Keratinocyte (primary cell): ENCODE data around the gene TSPOAP1.

Source experiments
- CTCF ChIP-seq, 3 experiments: IDR thresholded peaks in 1 of 3; conservative IDR thresholded peaks in 1 of 3; optimal IDR thresholded peaks in 1 of 3; 2 replicates in 2 of 3; 3 replicates in 1 of 3; pipeline versions ENCODE3 to v1.5.1; 2011; ENCODE audit warnings: low read length in 3 of 3, mild to moderate bottlenecking in 3 of 3, moderate library complexity in 2 of 3, control low read depth in 1 of 3, inconsistent platforms in 1 of 3; ENCODE audit not compliant: insufficient read depth in 2 of 3; ENCODE audit errors: extremely low read depth in 1 of 3
- EZH2 ChIP-seq: IDR thresholded peaks from one replicate; pipeline ENCODE4 v1.6.1; 2012; ENCODE audit warnings: inconsistent platforms, mild to moderate bottlenecking, low read length, moderate library complexity

- TF ChIP-seq EZH2 (no peak), CTCF (optimal IDR thresholded peaks at IDR 0.05 in 1 of 3, IDR thresholded peaks at IDR 0.05 in 1 of 3, conservative IDR thresholded peaks at IDR 0.05 in 1 of 3; ENCODE audit: extremely low read depth in 1 of 3, insufficient read depth in 2 of 3, low read length in 3 of 3) (no peak)
Measured at GRCh38 chr17:58333736-58334207, 5.2 kb upstream of the TSPOAP1 start.
